Mammary epithelial cell (primary cell): ENCODE measurements around the gene PLEKHA5.

Experiments used
- CTCF ChIP-seq, 2 donors: IDR thresholded peaks in 1 of 2; conservative IDR thresholded peaks in 1 of 2; 2 replicates each; pipeline ENCODE4 v1.5.1; 2011 to 2012; ENCODE audit warnings: inconsistent platforms in 2 of 2, low read length in 2 of 2, mild to moderate bottlenecking in 2 of 2, control low read depth in 1 of 2, low read depth in 1 of 2; ENCODE audit not compliant: insufficient read depth in 1 of 2; ENCODE audit errors: extremely low read depth in 1 of 2
- EZH2 ChIP-seq: IDR thresholded peaks from 2 replicates; pipeline ENCODE4 v1.6.1; 2012; ENCODE audit warnings: low read length, inconsistent platforms, borderline replicate concordance

DNA sequence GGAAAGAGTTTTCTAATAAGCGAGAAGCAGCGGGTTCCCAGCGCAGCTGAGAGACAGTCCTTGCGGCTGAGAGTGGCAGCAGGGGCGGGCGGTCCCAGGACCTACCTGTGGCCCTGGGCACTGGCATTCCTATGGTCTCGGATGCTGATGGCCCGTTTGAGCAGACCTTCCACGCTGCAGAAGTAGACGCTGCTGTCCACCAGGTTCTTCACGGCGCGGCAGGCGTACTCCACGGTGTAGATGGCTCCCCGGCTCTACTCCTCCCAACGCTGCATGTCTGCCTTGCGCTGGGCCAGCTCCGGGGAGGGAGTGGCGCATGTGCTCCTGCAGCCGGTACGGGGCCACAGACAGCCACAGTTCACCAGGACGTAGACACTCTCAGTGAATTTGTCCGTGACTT, 21.8 kb upstream of the PLEKHA5 start:
- TF ChIP-seq CTCF (conservative IDR thresholded peaks at IDR 0.05 in 1 of 2, IDR thresholded peaks at IDR 0.05 in 1 of 2; ENCODE audit: extremely low read depth in 1 of 2, insufficient read depth in 1 of 2, low read depth in 1 of 2, low read length in 2 of 2): no peak
- no peak for TF ChIP-seq EZH2
